Prostate gland (tissue), 2 donors: Measurements from ENCODE around the gene GALK1. TPM values are rescaled to one million over a fixed set of nuclear protein-coding genes. Genes with fewer than 3 reads are reported as not detected.

Experiments used
- DNase-seq: peaks from one replicate; pipeline ENCODE4 v3.0.0-alpha.2; 2019; ENCODE audit warnings: low spot score
- H3K27ac ChIP-seq, 2 donors: fragments of 200-600 bp; sonication (generic); 2 replicates each; pipeline ENCODE4 v1.5.1; 2017 to 2019
- H3K27me3 ChIP-seq: fragments of 200-600 bp; sonication (generic); replicated peaks from 2 replicates; pipeline ENCODE4 v1.5.1; 2019; ENCODE audit not compliant: insufficient read depth
- H3K36me3 ChIP-seq, 2 donors: fragments of 200-600 bp; sonication (generic); 1 replicate in 1 of 2; 2 replicates in 1 of 2; pipeline versions ENCODE4 v1.5.1 to v1.8.1; 2017 to 2019
- H3K4me1 ChIP-seq: fragments of 200-600 bp; sonication (generic); replicated peaks from 2 replicates; pipeline ENCODE4 v1.5.1; 2019
- H3K4me3 ChIP-seq, 2 donors: fragments of 200-600 bp; sonication (generic); 2 replicates each; pipeline ENCODE4 v1.5.1; 2017 to 2019
- H3K9me3 ChIP-seq: fragments of 200-600 bp; sonication (generic); 2 replicates; pipeline ENCODE4 v1.5.1; 2017
- CTCF ChIP-seq, 4 experiments: fragments of 200-600 bp in 2 of 4; fragments of 450-650 bp in 2 of 4; sonication (generic) in 2 of 4; IDR thresholded peaks; 1 replicate in 3 of 4; 2 replicates in 1 of 4; pipeline ENCODE4 v1.5.1; 2016 to 2019; ENCODE audit warnings: antibody characterized with exemption in 4 of 4, mild to moderate bottlenecking in 2 of 4, moderate library complexity in 2 of 4
- POLR2A ChIP-seq: fragments of 450-650 bp; IDR thresholded peaks from one replicate; pipeline ENCODE4 v1.6.1; 2016; ENCODE audit warnings: antibody characterized with exemption, mild to moderate bottlenecking
- POLR2AphosphoS5 ChIP-seq: sonication (generic); formaldehyde crosslinking; IDR thresholded peaks from one replicate; pipeline ENCODE4 v1.6.1; 2017; ENCODE audit warnings: antibody characterized with exemption
- WGBS: methylation state at CpG from one replicate; pipeline ENCODE4 v1.1.5; 2018; 5-methylcytosine and 5-hydroxymethylcytosine counted together
- intact Hi-C: fragments of 100-400 bp; cut with DNase I; formaldehyde crosslinking; loops from one replicate; pipeline ENCODE4 v1.14.2; 2022
- total RNA-seq, 2 donors: library from RNA; depleted of rRNA; stranded (reverse); fragments of >200 nt; gene quantifications; one replicate each; pipeline ENCODE4 v1.1.0, GENCODE V29; 2016

GALK1 gene
- total RNA-seq, 2 donors from 2014 or later, result 28.1 to 28.5 TPM

GRCh38 chr17:75758131-75758905, 6.7 kb downstream of the GALK1 start:
- no peaks in the 10 kb centered on the region for H3K36me3 ChIP-seq
- no peak overlapping the region for H3K27ac ChIP-seq
- no peaks in the 10 kb centered on the region for H3K4me1 ChIP-seq
- peak in 1 of 4 experiments; percentile 11 for TF ChIP-seq CTCF (IDR thresholded peaks at IDR 0.05)
- TF ChIP-seq POLR2A, result no peak
- H3K4me3 ChIP-seq, result no peak overlapping the region
- DNase-seq, result no peak
- intact Hi-C loops, result no loop called here
- H3K27me3 ChIP-seq, result no peaks in the 10 kb centered on the region
- WGBS, result 87% methylated on average over 30 of the region's 41 CpGs
- H3K9me3 ChIP-seq, result no peaks in the 10 kb centered on the region

GRCh38 chr17:75757086-75757681, 7.8 kb downstream of the GALK1 start:
- H3K27ac ChIP-seq, result no peak overlapping the region
- no peaks in the 10 kb centered on the region for H3K4me1 ChIP-seq
- WGBS, result 85% methylated on average over 20 of the region's 21 CpGs
- no peaks in the 10 kb centered on the region for H3K36me3 ChIP-seq
- H3K27me3 ChIP-seq, result no peaks in the 10 kb centered on the region
- no peak overlapping the region for H3K4me3 ChIP-seq
- no peaks in the 10 kb centered on the region for H3K9me3 ChIP-seq
- TF ChIP-seq POLR2A (no peak), CTCF (IDR thresholded peaks at IDR 0.05) (no peak), POLR2AphosphoS5 (no peak)
- DNase-seq, result no peak
- intact Hi-C loops, result no loop called here

DNA sequence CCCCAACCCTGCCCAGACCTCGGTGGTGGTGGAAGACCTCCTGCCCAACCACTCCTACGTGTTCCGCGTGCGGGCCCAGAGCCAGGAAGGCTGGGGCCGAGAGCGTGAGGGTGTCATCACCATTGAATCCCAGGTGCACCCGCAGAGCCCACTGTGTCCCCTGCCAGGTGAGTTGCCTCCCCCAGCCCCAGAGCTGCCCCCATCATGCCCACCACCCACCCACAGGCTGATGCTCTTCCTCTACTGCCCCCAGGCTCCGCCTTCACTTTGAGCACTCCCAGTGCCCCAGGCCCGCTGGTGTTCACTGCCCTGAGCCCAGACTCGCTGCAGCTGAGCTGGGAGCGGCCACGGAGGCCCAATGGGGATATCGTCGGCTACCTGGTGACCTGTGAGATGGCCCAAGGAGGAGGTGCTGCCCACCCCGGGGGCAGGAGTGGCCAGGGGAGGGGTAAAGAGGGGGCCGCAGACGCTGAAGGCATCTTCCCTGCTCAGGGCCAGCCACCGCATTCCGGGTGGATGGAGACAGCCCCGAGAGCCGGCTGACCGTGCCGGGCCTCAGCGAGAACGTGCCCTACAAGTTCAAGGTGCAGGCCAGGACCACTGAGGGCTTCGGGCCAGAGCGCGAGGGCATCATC, 8.4 kb downstream of the GALK1 start:
- H3K36me3 ChIP-seq, result no peaks in the 10 kb centered on the region
- H3K27ac ChIP-seq, result no peak overlapping the region
- H3K4me1 ChIP-seq, result no peaks in the 10 kb centered on the region
- intact Hi-C loops, result no loop called here
- no peaks in the 10 kb centered on the region for H3K27me3 ChIP-seq
- no peaks in the 10 kb centered on the region for H3K9me3 ChIP-seq
- DNase-seq, result no peak
- 89% methylated on average over 28 of the region's 29 CpGs for WGBS
- no peak overlapping the region for H3K4me3 ChIP-seq
- no peak for TF ChIP-seq CTCF (IDR thresholded peaks at IDR 0.05)

- WGBS, result 83% methylated on average over 2 of the region's 2 CpGs
- no peaks in the 10 kb centered on the region for H3K36me3 ChIP-seq
- DNase-seq, result no peak
Observed at GRCh38 chr17:75755990-75756389, 9.0 kb downstream of the GALK1 start.

More at GRCh38 chr17:75755990-75756389, 9.0 kb downstream of the GALK1 start:
- TF ChIP-seq POLR2A, result no peak
- TF ChIP-seq CTCF (IDR thresholded peaks at IDR 0.05), result no peak
- TF ChIP-seq POLR2AphosphoS5, result no peak
- no peaks in the 10 kb centered on the region for H3K4me1 ChIP-seq
- intact Hi-C loops, result no loop called here
- H3K4me3 ChIP-seq, result no peak overlapping the region
- H3K9me3 ChIP-seq, result no peaks in the 10 kb centered on the region
- H3K27me3 ChIP-seq, result no peaks in the 10 kb centered on the region
- H3K27ac ChIP-seq, result no peak overlapping the region
